ENCODE measurements around the gene CARMIL3.

CARMIL3 gene

GRCh38 chr14:24080142-24080530 lies 28.3 kb downstream of the CARMIL3 start:
- no peak for DNase-seq

- peak; percentile 73 for DNase-seq
These were observed 29.3 kb downstream of the CARMIL3 start for GRCh38 chr14:24080888-24081738.

DNA sequence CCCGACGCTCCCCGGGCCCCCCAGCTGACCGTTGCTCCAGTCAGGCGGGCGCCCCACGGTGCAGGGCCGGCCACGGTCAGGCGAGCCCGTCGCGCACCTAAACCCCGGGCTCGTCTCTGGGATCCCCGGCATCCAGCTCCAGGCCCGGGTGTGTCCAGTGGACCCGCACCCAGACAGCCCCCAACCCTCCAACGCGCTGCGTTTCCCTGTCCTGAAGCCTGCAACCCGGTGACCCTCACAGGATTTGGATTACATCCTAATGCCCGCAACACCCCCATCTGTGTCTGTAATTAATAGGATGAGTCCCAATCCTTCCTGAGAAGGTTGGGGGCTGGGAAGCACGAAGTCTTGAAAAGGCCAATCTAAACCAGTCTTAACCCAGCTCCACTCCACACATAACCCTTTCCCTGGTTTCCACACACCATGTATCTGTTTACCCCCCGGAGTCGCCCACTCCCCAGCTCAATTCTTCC lies 30.0 kb downstream of the CARMIL3 start:
- DNase-seq = no peak

GRCh38 chr14:24082411-24083080 lies 30.7 kb downstream of the CARMIL3 start:
- no peak for DNase-seq

- DNase-seq = no peak
These were observed 31.7 kb downstream of the CARMIL3 start for GRCh38 chr14:24083462-24083861.

- no peak for DNase-seq
These were observed 32.6 kb downstream of the CARMIL3 start for GRCh38 chr14:24084440-24084839.

- DNase-seq = no peak
These were observed 33.4 kb downstream of the CARMIL3 start for GRCh38 chr14:24085215-24085614.

GRCh38 chr14:24086193-24086955 lies 34.6 kb downstream of the CARMIL3 start:
- DNase-seq = no peak

DNA sequence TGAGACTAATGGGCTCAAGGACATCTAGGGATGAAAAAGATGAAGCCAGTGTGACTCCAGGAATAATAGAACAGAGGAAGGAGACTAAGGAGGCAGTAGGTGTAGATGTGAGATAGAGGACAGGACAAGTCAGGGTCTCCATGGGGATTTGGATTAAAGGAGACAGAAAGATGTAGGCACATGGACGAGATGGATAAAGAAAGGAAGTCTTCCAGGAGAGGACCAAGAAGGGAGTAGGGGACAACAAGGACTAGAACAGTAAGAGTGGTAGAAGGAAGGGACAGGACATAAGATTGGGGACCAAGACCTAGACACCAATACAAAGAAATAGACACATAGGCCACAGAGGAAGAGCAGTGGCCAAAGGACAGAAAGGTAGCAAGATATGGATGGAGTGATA lies 35.2 kb downstream of the CARMIL3 start:
- DNase-seq = no peak

GRCh38 chr14:24088095-24088494 lies 36.3 kb downstream of the CARMIL3 start:
- DNase-seq = no peak

DNA sequence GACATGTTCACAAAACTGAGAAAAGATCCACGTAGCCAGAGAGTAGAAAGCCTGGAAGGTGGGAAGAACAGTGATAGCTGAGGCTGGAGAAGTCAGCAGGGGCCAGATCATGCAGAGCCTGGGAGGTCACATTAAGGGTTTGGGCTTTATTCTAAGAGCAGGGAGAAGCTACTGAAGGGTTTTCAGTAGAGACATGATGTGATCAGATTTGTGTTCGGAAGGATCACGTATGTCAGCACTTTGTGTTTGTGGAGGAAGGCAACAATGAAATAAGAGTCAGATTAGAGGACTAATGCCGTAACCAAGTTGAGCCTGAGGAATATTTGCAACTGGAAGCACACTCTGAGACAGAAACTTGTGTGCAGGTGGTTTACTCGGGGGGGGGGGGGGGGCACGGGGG lies 38.1 kb downstream of the CARMIL3 start:
- DNase-seq = no peak

DNA sequence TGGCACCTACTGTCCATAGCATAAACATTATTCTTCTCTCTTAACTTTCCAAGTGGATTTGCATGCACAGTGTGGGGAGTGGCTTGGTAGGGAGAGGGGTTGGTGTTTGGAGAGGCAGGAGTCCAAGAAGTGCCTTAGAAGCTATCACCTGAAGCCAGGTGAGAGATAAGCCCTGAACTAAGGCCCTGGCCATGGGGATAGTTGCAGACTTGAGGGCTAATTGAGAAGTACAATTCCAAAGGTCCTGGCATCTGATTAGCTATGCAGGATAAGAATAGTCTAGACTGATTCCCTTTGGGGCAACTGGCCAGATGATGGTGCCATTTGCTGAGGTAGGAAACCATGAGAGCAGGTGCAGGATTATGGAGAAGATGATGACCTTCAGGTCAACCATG lies 40.3 kb downstream of the CARMIL3 start:
- no peak for DNase-seq

GRCh38 chr14:24092505-24093206 lies 40.8 kb downstream of the CARMIL3 start:
- DNase-seq = no peak

DNA sequence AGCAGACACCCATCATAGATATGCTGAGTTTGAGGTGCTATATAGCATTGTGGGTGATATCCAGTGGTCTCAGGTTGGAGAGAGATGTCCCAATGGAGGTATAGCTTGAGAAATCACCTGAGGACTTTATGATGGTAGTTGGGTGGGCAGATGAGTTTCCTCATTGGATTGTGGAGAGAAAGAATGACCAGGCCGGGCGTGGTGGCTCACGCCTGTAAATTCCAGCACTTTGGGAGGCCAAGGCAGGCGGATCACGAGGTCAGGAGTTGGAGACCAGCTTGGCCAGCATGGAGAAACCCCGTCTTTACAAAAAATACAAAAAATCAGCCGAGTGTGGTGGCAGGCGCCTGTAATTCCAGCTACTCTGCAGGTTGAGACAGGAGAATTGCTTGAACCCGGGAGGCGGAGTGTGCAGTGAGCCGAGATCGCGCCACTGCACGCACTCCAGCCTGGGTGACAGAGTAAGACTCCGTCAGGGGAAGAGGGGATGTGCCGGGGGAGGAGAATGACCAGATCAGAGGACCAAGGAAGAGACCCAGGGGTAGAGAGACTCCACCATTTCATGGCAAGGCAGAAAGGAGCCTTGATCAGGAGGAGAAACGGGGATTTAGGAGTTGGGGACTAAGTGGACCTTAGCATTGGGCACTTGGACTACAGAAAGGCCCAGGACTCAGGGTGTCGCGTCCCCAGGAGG lies 41.5 kb downstream of the CARMIL3 start:
- no peak for DNase-seq

- DNase-seq = peak; percentile 78
These were observed 42.4 kb downstream of the CARMIL3 start, which contains the start of gene PCK2 for GRCh38 chr14:24093901-24094840. PCK2 (plus strand) TSS chr14:24094311; CDS start chr14:24094406, 95 bp downstream.

GRCh38 chr14:24094841-24095270 lies 43.0 kb downstream of the CARMIL3 start:
- peak; percentile 26 for DNase-seq

GRCh38 chr14:24095271-24096068 lies 43.7 kb downstream of the CARMIL3 start:
- DNase-seq = peak; percentile 27

- DNase-seq = no peak
These were observed 44.9 kb downstream of the CARMIL3 start for GRCh38 chr14:24096545-24097181.

DNA sequence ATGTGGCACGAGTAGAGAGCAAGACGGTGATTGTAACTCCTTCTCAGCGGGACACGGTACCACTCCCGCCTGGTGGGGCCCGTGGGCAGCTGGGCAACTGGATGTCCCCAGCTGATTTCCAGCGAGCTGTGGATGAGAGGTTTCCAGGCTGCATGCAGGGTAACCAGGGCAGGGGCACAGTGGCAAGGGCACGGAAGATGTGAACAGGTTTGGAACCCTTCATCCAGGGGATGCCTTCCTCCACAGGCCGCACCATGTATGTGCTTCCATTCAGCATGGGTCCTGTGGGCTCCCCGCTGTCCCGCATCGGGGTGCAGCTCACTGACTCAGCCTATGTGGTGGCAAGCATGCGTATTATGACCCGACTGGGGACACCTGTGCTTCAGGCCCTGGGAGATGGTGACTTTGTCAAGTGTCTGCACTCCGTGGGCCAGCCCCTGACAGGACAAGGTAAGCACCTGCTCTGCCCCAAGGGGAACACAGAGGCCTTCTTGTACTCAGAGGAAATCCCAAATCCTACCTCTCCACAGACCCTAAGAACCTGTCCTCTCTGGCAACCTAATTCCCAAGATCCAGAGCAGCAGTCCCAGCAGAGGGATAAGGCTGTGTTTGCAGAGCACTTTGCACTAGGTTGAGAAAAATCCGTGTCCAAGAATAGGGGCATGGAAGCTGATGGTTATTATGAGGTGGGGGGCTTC lies 46.6 kb downstream of the CARMIL3 start:
- DNase-seq = no peak
